Cerebellar nuclear complex (tissue), 1 donor: Measurements from ENCODE around the gene LENEP.

Experiments used
- DNase-seq, 2 experiments: peaks; one replicate each; lab custom pipeline; 2025; lab: John Stamatoyannopoulos, UW

LENEP gene

GRCh38 chr1:155010211-155010918 lies 17.0 kb downstream of the LENEP start:
- no peak for DNase-seq

GRCh38 chr1:155011004-155011416 lies 17.6 kb downstream of the LENEP start:
- DNase-seq = no peak

GRCh38 chr1:155011437-155012025 lies 18.1 kb downstream of the LENEP start:
- DNase-seq = no peak

- no peak for DNase-seq
Measured at GRCh38 chr1:155012026-155012546, 18.7 kb downstream of the LENEP start.

GRCh38 chr1:155012776-155013602 lies 19.6 kb downstream of the LENEP start:
- DNase-seq = no peak

GRCh38 chr1:155013632-155014031 lies 20.2 kb downstream of the LENEP start:
- no peak for DNase-seq

- DNase-seq = no peak
Measured at GRCh38 chr1:155014709-155015508, 21.5 kb downstream of the LENEP start.

GRCh38 chr1:155015527-155016230 lies 22.3 kb downstream of the LENEP start:
- DNase-seq = no peak

GRCh38 chr1:155016231-155016831 lies 22.9 kb downstream of the LENEP start:
- DNase-seq = no peak

- peak in 1 of 2 experiments; percentile 41 for DNase-seq
Measured at GRCh38 chr1:155017041-155017945, 23.9 kb downstream of the LENEP start.

- DNase-seq = no peak
Measured at GRCh38 chr1:155017946-155018316, 24.5 kb downstream of the LENEP start.

- no peak for DNase-seq
Measured at GRCh38 chr1:155018617-155019348, 25.4 kb downstream of the LENEP start.

- no peak for DNase-seq
Measured at GRCh38 chr1:155019377-155020245, 26.2 kb downstream of the LENEP start.

- no peak for DNase-seq
Measured at GRCh38 chr1:155022136-155022926, 28.9 kb downstream of the LENEP start.

- DNase-seq = no peak
Measured at GRCh38 chr1:155022927-155023236, 29.5 kb downstream of the LENEP start.

- DNase-seq = no peak
Measured at GRCh38 chr1:155023627-155024026, 30.2 kb downstream of the LENEP start.

- DNase-seq = no peak
Measured at GRCh38 chr1:155024315-155024714, 30.9 kb downstream of the LENEP start.
